Left ventricle myocardium inferior (tissue), 1 donor: ENCODE data around the gene PRR5L. TPM values are rescaled to one million over a fixed set of nuclear protein-coding genes. Genes with fewer than 3 reads are reported as not detected.

Experiments
- DNase-seq: peaks from one replicate; pipeline ENCODE4 v3.0.0-alpha.2; 2020
- H3K27ac ChIP-seq: fragments of 200-600 bp; replicated peaks from 2 replicates; pipeline ENCODE4 v1.8.0; 2021
- H3K27me3 ChIP-seq: fragments of 200-600 bp; 2 replicates; pipeline ENCODE4 v1.8.0; 2021; ENCODE audit warnings: low read depth
- H3K36me3 ChIP-seq: fragments of 200-600 bp; 2 replicates; pipeline ENCODE4 v1.8.0; 2021
- H3K4me1 ChIP-seq: fragments of 200-600 bp; 2 replicates; pipeline ENCODE4 v1.8.0; 2021
- H3K4me3 ChIP-seq: fragments of 200-600 bp; 2 replicates; pipeline ENCODE4 v1.8.0; 2021; ENCODE audit warnings: mild to moderate bottlenecking, moderate library complexity
- H3K9me3 ChIP-seq: fragments of 200-600 bp; replicated peaks from 2 replicates; pipeline ENCODE4 v1.8.0; 2021
- CTCF ChIP-seq: fragments of 200-600 bp; IDR thresholded peaks from 2 replicates; pipeline ENCODE4 v1.8.0; 2021; ENCODE audit warnings: antibody characterized with exemption, mild to moderate bottlenecking, borderline replicate concordance
- intact Hi-C: fragments of 100-400 bp; cut with micrococcal nuclease; formaldehyde crosslinking; loops from one replicate; pipeline ENCODE4 v1.11.0; 2022
- total RNA-seq: library from RNA; stranded (reverse); fragmentation: NEBNext Ultra II Directional; extraction: Animal tissue kit (Norgen Biotek cat#: 25700); gene quantifications from one replicate; pipeline ENCODE4 v1.2.1, GENCODE V29; 2021
- donor health status: DM: no; HTN: yes; CAD: no; lungs with severe emphysema.

Gene PRR5L
- total RNA-seq, 1 donor from 2014 or later: 1.3 TPM

DNA sequence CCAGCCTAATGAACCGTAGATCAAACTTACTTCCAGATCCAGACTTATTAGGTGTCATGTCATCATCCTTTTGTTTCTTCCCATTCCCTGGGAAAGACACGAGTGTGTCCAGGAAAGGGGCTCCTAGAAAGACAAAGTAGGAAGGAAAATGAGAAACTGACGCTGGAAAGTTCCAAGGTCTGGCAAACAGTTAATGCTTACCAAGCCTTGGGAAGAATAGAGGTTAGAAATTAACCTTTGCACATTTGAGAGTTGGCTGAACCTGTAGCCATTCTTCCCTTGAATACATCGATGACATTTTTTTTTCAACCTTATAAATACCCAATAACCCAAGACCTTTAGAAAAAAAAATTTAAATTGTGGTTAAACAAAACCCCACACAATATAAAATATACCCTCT, 136.7 kb downstream of the PRR5L start:
- Histone ChIP-seq H3K4me3 (no peak overlapping the region), H3K4me1 (no peaks in the 10 kb centered on the region), H3K27ac (no peak overlapping the region), H3K27me3 (no peaks in the 10 kb centered on the region), H3K36me3 (no peaks in the 10 kb centered on the region), H3K9me3 (no peaks in the 10 kb centered on the region)
- DNase-seq: no peak
- intact Hi-C loops: no loop called here
- TF ChIP-seq CTCF: no peak

GRCh38 chr11:36436064-36436463, 140.0 kb downstream of the PRR5L start:
- no peaks in the 10 kb centered on the region for H3K27me3 ChIP-seq
- no peak for DNase-seq
- no peaks in the 10 kb centered on the region for H3K4me1 ChIP-seq
- H3K27ac ChIP-seq: no peak overlapping the region
- H3K4me3 ChIP-seq: no peak overlapping the region
- H3K36me3 ChIP-seq: no peaks in the 10 kb centered on the region
- intact Hi-C loops: no loop called here
- H3K9me3 ChIP-seq: no peaks in the 10 kb centered on the region
- TF ChIP-seq CTCF: no peak

DNA sequence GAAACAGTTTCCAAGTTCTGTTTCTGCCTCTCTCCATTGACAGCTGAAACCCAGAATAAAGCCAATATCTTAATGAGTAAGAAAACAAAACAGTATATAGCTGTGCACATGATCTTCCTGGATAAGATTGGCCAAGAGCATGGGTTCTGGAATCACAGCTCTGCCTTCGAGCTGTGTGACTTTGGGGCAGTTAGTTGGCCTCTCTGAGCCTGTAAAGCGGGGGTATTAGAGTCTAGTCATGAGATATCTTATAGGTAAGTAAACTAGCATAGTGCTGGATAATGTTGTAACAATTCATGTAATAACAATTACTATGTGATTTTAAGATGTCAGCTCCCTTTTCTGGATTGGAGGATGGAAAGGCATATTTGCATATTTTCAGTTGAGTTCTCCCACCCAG, 140.5 kb downstream of the PRR5L start:
- Histone ChIP-seq H3K4me3 (no peak overlapping the region), H3K27ac (no peak overlapping the region), H3K27me3 (no peaks in the 10 kb centered on the region), H3K36me3 (no peaks in the 10 kb centered on the region), H3K4me1 (no peaks in the 10 kb centered on the region), H3K9me3 (no peaks in the 10 kb centered on the region)
- TF ChIP-seq CTCF: no peak
- no peak for DNase-seq
- intact Hi-C loops: no loop called here

DNA sequence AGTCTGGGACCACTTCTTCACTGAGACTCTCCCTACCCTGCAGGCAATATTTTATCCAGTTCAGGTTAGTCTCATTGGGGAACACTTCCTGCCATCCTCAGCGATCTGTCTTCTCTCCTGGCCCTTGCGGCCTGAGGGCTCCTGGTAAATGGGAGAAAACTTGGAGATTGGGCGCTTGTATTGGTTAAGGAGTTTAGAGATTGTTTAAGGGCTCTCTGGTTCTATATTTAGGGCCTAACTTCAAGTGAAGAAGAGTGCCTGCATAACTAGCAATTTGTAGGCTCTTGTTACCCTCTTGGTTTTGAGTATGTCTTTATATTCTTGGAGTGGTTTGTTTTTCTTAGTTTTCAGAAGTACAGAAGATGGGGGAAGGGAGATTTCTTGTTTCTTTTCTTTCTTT, 141.3 kb downstream of the PRR5L start:
- no peaks in the 10 kb centered on the region for H3K27me3 ChIP-seq
- H3K27ac ChIP-seq: no peak overlapping the region
- no peak overlapping the region for H3K4me3 ChIP-seq
- H3K4me1 ChIP-seq: no peaks in the 10 kb centered on the region
- intact Hi-C loops: no loop called here
- no peak for DNase-seq
- H3K36me3 ChIP-seq: no peaks in the 10 kb centered on the region
- H3K9me3 ChIP-seq: no peaks in the 10 kb centered on the region
- no peak for TF ChIP-seq CTCF

- Histone ChIP-seq H3K4me1 (no peaks in the 10 kb centered on the region), H3K4me3 (no peak overlapping the region), H3K9me3 (no peaks in the 10 kb centered on the region), H3K27ac (no peak overlapping the region), H3K27me3 (no peaks in the 10 kb centered on the region), H3K36me3 (no peaks in the 10 kb centered on the region)
- no peak for TF ChIP-seq CTCF
- intact Hi-C loops: no loop called here
- no peak for DNase-seq
These were observed 142.0 kb downstream of the PRR5L start for GRCh38 chr11:36438126-36438525.
